ENCODE data around the gene ZP3. TPM values are rescaled to one million over a fixed set of nuclear protein-coding genes. Genes with fewer than 3 reads are reported as not detected.
A peak's percentile ranks its signal among the peaks of the same experiment; 100 is the strongest.

ZP3 gene
- total and polyA plus RNA-seq, 2 of the 8 experiments (the other 6 are each of a cell fraction or from before 2014, with no cell fraction given): 1.5 to 2.4 TPM

DNA sequence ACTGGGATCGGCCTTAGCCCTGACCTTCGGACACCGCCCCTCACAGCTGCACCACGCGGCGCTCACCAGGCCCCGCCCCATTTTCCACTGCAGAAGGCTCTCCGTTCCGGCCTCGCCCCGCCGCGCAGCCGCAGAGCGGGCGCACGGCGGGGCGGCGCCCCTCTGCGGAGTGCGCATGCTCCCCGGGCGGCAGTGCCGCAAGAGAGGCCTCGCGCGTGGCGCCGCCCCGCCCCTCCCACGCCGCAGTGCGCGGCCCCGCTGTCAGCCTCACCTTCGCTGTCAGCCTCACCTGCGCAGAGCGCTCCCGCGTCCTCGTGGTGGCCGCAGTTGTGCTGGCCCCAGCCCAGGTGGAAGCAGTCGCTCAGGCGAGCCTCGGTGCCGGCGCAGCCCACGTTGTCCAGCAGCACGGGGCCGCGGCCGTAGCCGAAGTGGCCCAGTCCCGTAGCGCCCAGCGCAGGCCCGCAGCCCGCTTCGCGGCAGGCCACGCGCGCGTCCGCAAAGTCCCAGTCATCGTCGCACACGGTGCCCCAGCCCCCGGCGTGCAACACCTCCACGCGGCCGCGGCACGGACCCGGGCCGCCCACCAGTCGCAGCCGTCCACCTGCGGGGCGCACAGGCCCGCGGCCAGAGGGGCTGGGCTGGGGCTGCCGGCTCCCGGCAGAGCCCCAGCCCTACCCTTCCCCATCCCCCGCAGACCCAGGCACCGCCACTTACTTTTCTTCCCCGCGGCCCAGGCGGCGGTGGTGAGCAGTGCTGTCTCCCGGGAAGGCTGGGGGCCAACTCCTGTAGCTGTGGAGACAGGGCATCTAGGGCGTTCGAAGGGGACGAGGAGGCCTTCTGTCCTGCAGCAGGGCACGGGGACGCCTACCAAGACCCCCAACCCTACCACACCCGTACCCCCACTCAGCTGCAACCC, 31.4 kb upstream of the ZP3 start:
- no peak for FAIRE-seq
- H3K27ac ChIP-seq (ENCODE audit: low read depth, low read length): peak overlapping the region; percentile 71
- peak overlapping the region; percentile 68; the same call in 1 of the 2 replicates for H2AFZ ChIP-seq (ENCODE audit: low read length)
- TF ChIP-seq SIRT6 (IDR thresholded peaks at IDR 0.05; ENCODE audit: low read length) (no peak), RXRA (IDR thresholded peaks at IDR 0.05; ENCODE audit: insufficient read depth, low read depth, low read length) (no peak), GABPA (IDR thresholded peaks at IDR 0.05; ENCODE audit: borderline replicate concordance, insufficient read depth, low read length) (0 out of 2 replicates have a peak, but pooled peaks have one; percentile 38), CEBPB (IDR thresholded peaks at IDR 0.05; ENCODE audit: low read depth, low read length) (no peak), MAFK (IDR thresholded peaks at IDR 0.05; ENCODE audit: low read depth, low read length) (no peak), CTBP2 (IDR thresholded peaks at IDR 0.05; ENCODE audit: borderline replicate concordance, insufficient read depth, insufficient read length, low read length) (no peak), CREB1 (IDR thresholded peaks at IDR 0.05) (no peak; the same call in 1 of the 2 replicates), KDM5A (IDR thresholded peaks at IDR 0.05; ENCODE audit: low read length) (no peak)
- TF ChIP-seq, protein P1, sequence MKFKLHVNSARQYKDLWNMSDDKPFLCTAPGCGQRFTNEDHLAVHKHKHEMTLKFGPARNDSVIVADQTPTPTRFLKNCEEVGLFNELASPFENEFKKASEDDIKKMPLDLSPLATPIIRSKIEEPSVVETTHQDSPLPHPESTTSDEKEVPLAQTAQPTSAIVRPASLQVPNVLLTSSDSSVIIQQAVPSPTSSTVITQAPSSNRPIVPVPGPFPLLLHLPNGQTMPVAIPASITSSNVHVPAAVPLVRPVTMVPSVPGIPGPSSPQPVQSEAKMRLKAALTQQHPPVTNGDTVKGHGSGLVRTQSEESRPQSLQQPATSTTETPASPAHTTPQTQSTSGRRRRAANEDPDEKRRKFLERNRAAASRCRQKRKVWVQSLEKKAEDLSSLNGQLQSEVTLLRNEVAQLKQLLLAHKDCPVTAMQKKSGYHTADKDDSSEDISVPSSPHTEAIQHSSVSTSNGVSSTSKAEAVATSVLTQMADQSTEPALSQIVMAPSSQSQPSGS (IDR thresholded peaks at IDR 0.05; ENCODE audit: low read length): no peak

More for the DNA sequence above, 31.4 kb upstream of the ZP3 start:
- Histone ChIP-seq H3K79me1 (ENCODE audit: low read depth, low read length) (no peaks in the 10 kb centered on the region), H4K8ac (ENCODE audit: extremely low read depth, insufficient read depth, low read length) (peak overlapping the region; percentile 91), H3K4me1 (replicated peaks in 1 of 4; ENCODE audit: control insufficient read depth in 3 of 4, insufficient read depth in 4 of 4, low read length in 3 of 4) (peaks cover 8 to 13% (median 10%) of the 10 kb centered on the region in 4 experiments), H2BK120ac (replicated peaks; ENCODE audit: low read depth, low read length) (no peak overlapping the region), H2AK5ac (ENCODE audit: low read depth, low read length) (no peak overlapping the region), H2BK15ac (ENCODE audit: low read length) (peak overlapping the region; percentile 97), H3K18ac (ENCODE audit: extremely low read depth, low read length) (peak overlapping the region; percentile 98), H3K56ac (replicated peaks; ENCODE audit: insufficient read length, low read depth, low read length) (peak overlapping the region; percentile 92), H4K5ac (ENCODE audit: insufficient read length, low read depth, low read length) (peak overlapping the region; percentile 92), H3K14ac (ENCODE audit: insufficient read length) (no peak overlapping the region), H3K9me3 (ENCODE audit: insufficient read depth in 2 of 2, low read depth in 1 of 2, low read length in 1 of 2) (no peaks in the 10 kb centered on the region), H4K91ac (replicated peaks; ENCODE audit: insufficient read length, low read length) (peak overlapping the region; percentile 67), H3K9ac (replicated peaks in 1 of 4; ENCODE audit: extremely low read depth in 1 of 4, low read depth in 3 of 4, low read length in 3 of 4) (peak overlapping the region in 3 of 4 experiments; percentile 75 to 76 (median 75); a peak in 5 of 7 replicates), H3K36me3 (ENCODE audit: control insufficient read depth in 2 of 4, insufficient read depth in 4 of 4, low read length in 3 of 4) (no peaks in the 10 kb centered on the region), H2BK20ac (ENCODE audit: low read length) (no peak overlapping the region), H2BK5ac (ENCODE audit: low read depth, low read length) (peak overlapping the region; percentile 95), H3K27me3 (replicated peaks in 1 of 4; ENCODE audit: control insufficient read depth in 3 of 4, extremely low read depth in 1 of 4, insufficient read depth in 3 of 4, low read length in 3 of 4) (peaks cover 0 to 4% (median 2%) of the 10 kb centered on the region in 4 experiments; a peak in 2 of 7 replicates), H3K4ac (replicated peaks; ENCODE audit: insufficient read length, low read depth, low read length) (peak overlapping the region; percentile 93), H3K23me2 (ENCODE audit: low read depth, low read length) (peaks cover 6% of the 10 kb centered on the region), H3K4me3 (ENCODE audit: extremely low read depth in 1 of 4, insufficient read depth in 2 of 4, low read depth in 3 of 4, low read length in 4 of 4) (peak overlapping the region; percentile 53 to 72 (median 62)), H3K4me2 (ENCODE audit: insufficient read depth in 1 of 2, low read depth in 2 of 2, low read length in 2 of 2) (peak overlapping the region; percentile 59 to 95), H3K79me2 (ENCODE audit: control insufficient read depth in 1 of 2, insufficient read depth in 2 of 2, low read length in 2 of 2) (no peaks in the 10 kb centered on the region), H4K20me1 (replicated peaks in 1 of 2; ENCODE audit: control insufficient read depth in 1 of 2, insufficient read depth in 2 of 2, low read length in 2 of 2) (no peaks in the 10 kb centered on the region), H3K23ac (ENCODE audit: insufficient read length) (no peak overlapping the region), H2BK12ac (ENCODE audit: low read depth, low read length) (no peak overlapping the region)
- DNase-seq (ENCODE audit: low read depth in 1 of 2, low spot score in 2 of 2): peak; percentile 66 to 95
- ChIA-PET CTCF (ENCODE audit: partially characterized antibody) (interaction anchor here (0.6 to 1.6 kb wide), 4 partner anchors 10 to 205 kb away, joined by 3 to 4 read pairs (median 3); no protein-coding TSS in a partner anchor), POLR2A (ENCODE audit: partially characterized antibody) (interaction anchor here (0.7 to 2.8 kb wide), 7 partner anchors 10 to 39 kb away, joined by 3 to 8 read pairs (median 4); partner anchors contain the start of gene YWHAG)
- WGBS, 2 experiments (ENCODE audit: extremely low coverage in 1 of 2, insufficient coverage in 1 of 2, insufficient read length in 1 of 2, insufficient replicate concordance in 2 of 2, low coverage in 1 of 2, low lambda C conversion rate in 2 of 2, missing lambda C conversion rate in 1 of 2): 5% methylated on average over 80 of the region's 99 CpGs; no CpG with 5 or more reads in 1 of the 2 experiments
